Activated CD8-positive, alpha-beta memory T cell treated with anti-CD3 and anti-CD28 coated beads, Interleukin-2, amount 10 ng/mL, durations not matched to agents 7 days and 5 days (primary cell): ENCODE data around the gene EPHA10. TPM values are rescaled to one million over a fixed set of nuclear protein-coding genes. Genes with fewer than 3 reads are reported as not detected.

Source experiments
- ATAC-seq: fragments of 150-1000 bp; cut with Tn5 transposase; one replicate; pipeline ENCODE4 v1.10.0; 2021; ENCODE audit warnings: moderate library complexity
- CTCF ChIA-PET: fragments of 350-600 bp; sonication (Branson Sonifier 250); formaldehyde crosslinking; loops from one replicate; lab custom pipeline; 2021; ENCODE audit warnings: antibody characterized with exemption; lab: Charles Lee
- DNase-seq: peaks from one replicate; pipeline ENCODE4 v3.0.0-alpha.2; 2020
- H3K27ac Mint-ChIP-seq: one replicate; pipeline ENCODE4 v1.8.0; 2021; ENCODE audit warnings: mild to moderate bottlenecking, mixed read lengths
- H3K27me3 Mint-ChIP-seq: one replicate; pipeline ENCODE4 v1.8.0; 2021; ENCODE audit warnings: mixed read lengths
- H3K36me3 Mint-ChIP-seq: one replicate; pipeline ENCODE4 v1.8.0; 2021; ENCODE audit warnings: mild to moderate bottlenecking, mixed read lengths
- H3K4me1 Mint-ChIP-seq: one replicate; pipeline ENCODE4 v1.8.0; 2021; ENCODE audit warnings: mixed read lengths
- H3K4me3 Mint-ChIP-seq: one replicate; pipeline ENCODE4 v1.8.0; 2021; ENCODE audit warnings: mild to moderate bottlenecking, moderate library complexity, mixed read lengths
- H3K9me3 Mint-ChIP-seq: one replicate; pipeline ENCODE4 v1.8.0; 2022; ENCODE audit warnings: low read depth, mixed read lengths
- total RNA-seq, 2 experiments: library from RNA; stranded (reverse); gene quantifications; one replicate each; pipeline ENCODE4 v1.2.3, GENCODE V29; 2021

Gene EPHA10
- total RNA-seq, 2 experiments from 2014 or later = not detected

DNA sequence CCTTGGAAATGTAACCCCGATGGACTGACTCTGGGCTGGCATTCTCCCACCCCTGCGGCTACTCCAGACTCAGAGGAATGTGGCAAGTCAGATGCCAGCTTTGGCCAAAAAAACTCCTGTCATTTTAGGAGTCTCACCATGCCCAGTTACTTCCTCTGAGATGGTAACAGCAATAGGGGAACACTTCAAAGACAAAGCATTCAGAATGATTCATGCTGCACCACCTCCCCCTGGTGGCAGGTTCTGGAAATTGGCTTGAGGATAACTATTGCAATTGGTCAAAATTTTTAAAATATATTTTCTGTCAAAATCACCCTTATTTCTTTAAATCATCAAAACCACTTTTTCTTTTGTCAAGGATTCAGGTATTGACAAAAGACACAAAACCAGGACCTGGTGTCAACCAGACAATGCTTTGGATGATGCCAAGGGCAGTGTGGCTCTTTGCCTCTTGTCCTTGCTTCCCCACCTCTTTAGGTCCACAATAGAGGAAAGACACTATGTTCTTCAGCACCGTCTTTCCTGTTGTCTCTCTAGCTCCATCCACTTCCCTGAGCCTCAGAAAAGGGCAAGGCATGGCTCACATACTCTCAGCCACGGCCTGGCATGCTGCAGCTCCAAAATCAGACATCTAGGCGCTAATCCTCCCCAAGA, 82.5 kb downstream of the EPHA10 start:
- ATAC-seq (peak; percentile 80), DNase-seq (peak; percentile 84)
- H3K27me3 Mint-ChIP-seq = no peaks in the 10 kb centered on the region
- no peaks in the 10 kb centered on the region for H3K9me3 Mint-ChIP-seq
- H3K27ac Mint-ChIP-seq = peak overlapping the region; percentile 52
- CTCF ChIA-PET = interaction anchor here (0.7 to 14.3 kb wide), 34 partner anchors 9 to 234 kb away, joined by 3 to 145 read pairs (median 4); partner anchors contain the start of genes CDCA8, GNL2 and SNIP1
- H3K36me3 Mint-ChIP-seq = peaks cover 22% of the 10 kb centered on the region
- H3K4me3 Mint-ChIP-seq = no peak overlapping the region
- H3K4me1 Mint-ChIP-seq = peaks cover 6% of the 10 kb centered on the region

DNA sequence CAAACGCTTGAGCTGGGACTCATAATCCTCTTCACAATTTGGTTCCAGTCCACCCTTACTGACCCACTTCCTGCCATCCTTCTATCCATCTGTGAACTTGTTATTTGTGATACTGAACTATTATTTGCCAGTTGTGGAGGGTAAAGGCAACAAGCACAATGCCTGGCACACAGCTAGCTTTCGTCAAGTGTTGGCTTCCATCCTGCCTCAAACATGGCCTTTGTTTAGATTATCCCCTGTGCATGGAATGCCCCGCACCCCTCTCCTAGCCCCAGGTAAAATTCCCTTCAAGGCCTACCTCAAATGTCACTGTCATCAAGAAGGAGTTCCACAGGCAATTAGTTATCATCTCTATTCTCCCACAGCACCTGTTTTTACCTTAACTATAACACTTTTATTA, 84.0 kb downstream of the EPHA10 start:
- peaks cover 2% of the 10 kb centered on the region for H3K27me3 Mint-ChIP-seq
- H3K27ac Mint-ChIP-seq = no peak overlapping the region
- H3K9me3 Mint-ChIP-seq = no peaks in the 10 kb centered on the region
- DNase-seq (no peak), ATAC-seq (no peak)
- CTCF ChIA-PET = interaction anchor here (1.0 to 14.3 kb wide), 13 partner anchors 12 to 233 kb away, joined by 3 to 145 read pairs (median 7); partner anchors contain the start of gene CDCA8
- peaks cover 6% of the 10 kb centered on the region for H3K4me1 Mint-ChIP-seq
- H3K36me3 Mint-ChIP-seq = peaks cover 15% of the 10 kb centered on the region
- H3K4me3 Mint-ChIP-seq = no peak overlapping the region

DNA sequence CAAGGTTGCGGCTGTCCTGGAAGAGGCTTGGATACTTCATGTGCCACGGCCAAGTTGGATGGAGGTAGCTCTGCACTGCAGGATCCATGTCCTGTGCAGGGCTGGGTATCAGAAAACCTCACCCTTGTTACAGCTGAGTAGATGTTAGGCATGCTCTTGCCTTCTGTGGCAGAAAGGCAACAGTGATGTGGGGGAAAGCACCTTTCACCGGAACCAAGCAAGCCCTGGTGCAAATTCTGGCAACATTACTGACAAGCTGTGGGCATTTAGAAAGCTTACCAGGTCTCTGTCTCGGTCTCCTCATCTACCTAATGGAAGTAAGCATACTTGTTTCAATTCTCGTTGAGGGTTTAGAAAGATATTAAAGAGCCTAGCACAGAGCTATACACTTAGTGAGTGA, 87.1 kb downstream of the EPHA10 start:
- ATAC-seq (no peak), DNase-seq (no peak)
- Mint-ChIP-seq H3K27me3 (peaks cover 7% of the 10 kb centered on the region), H3K27ac (no peak overlapping the region), H3K9me3 (no peaks in the 10 kb centered on the region), H3K36me3 (peaks cover 3% of the 10 kb centered on the region), H3K4me3 (no peak overlapping the region), H3K4me1 (peaks cover 16% of the 10 kb centered on the region)
- CTCF ChIA-PET = interaction anchor here (1.0 to 14.3 kb wide), 2 partner anchors 77 to 116 kb away, joined by 3 to 145 read pairs; no protein-coding TSS in a partner anchor

DNA sequence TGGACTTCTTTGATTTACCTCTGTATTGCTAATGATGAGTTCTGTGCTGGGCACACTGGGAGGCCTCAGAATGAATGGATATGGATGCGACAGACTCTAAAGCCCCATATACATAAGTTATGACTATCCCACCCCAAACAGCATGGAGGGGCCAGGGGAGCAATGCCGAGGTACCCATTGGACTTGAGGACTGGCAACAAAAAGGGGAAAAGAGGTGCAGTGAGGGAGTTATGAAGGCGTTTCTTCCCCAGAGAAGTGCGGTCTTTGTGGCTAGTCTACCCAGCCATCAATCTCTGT, 87.8 kb downstream of the EPHA10 start:
- H3K27me3 Mint-ChIP-seq = peaks cover 14% of the 10 kb centered on the region
- H3K9me3 Mint-ChIP-seq = no peaks in the 10 kb centered on the region
- CTCF ChIA-PET = interaction anchor here (14.3 kb wide), 1 partner anchor 76 kb away, joined by 145 read pairs; no protein-coding TSS in a partner anchor
- H3K36me3 Mint-ChIP-seq = no peaks in the 10 kb centered on the region
- H3K4me3 Mint-ChIP-seq = no peak overlapping the region
- no peak overlapping the region for H3K27ac Mint-ChIP-seq
- ATAC-seq = no peak
- peaks cover 13% of the 10 kb centered on the region for H3K4me1 Mint-ChIP-seq
- no peak for DNase-seq

DNA sequence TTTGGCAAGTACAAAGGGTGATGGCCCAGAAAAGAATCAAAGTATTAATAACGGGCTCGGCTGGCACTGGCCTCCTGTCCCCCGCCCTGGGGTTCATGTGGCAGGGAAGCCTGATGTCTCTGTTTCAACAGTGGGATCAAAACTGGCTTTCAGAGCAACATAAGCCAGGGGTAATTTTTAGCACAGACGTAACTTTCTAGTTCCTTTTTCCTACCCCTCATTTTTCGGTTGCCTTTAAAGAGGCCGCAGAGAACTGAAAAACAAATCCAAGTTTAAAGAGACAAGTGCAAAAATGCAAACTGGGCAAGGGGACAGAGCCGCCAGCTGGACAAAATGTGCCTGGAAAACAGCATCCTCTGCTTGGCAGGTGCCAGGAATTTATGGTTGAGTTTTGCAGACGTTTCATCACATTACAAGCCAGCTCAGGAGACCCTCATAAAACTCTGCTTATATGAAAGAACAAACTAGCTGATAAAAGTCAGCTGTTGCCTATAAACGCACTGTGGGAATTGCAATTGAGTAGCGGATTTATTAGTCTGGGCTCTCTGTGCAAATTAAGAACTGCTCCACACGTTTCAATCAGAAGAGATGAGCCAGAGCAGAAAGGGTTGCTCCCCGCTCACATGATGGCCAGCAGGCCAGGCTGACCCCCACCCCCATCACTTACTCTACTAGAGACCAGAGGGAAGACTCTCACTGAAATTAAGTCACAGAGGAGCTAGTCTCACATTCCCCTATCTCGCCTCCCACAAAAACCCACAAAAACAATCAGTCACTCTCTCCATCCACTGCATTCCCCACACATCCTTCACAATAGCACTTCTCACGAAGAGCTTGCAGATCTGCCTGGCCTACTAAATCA, 88.4 kb downstream of the EPHA10 start:
- Mint-ChIP-seq H3K4me3 (no peak overlapping the region), H3K36me3 (no peaks in the 10 kb centered on the region), H3K27ac (no peak overlapping the region), H3K9me3 (no peaks in the 10 kb centered on the region), H3K4me1 (peaks cover 13% of the 10 kb centered on the region), H3K27me3 (peaks cover 19% of the 10 kb centered on the region)
- no peak for DNase-seq
- no peak for ATAC-seq
- CTCF ChIA-PET = interaction anchor here (1.1 to 14.3 kb wide), 2 partner anchors 9 to 76 kb away, joined by 3 to 145 read pairs; no protein-coding TSS in a partner anchor

DNA sequence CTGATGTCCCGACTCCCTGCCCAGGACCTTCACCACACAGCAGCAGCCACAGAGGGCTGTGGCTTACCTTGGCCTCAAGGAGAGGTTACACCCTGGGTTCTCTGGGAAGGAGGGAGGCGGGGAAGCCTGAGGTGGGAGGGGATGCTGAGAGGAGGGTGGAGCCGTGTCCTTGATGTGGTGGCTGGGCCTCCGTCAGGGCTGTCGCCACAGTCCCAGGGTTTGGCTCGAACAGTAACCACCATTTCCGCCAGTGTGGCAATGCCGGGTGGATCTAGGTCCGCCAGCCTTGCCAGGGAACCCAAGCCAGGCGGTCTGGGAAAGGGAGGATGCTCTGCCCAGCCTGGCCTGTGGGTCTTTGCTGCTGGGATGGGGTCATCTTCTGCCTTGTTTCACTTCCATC, 91.0 kb downstream of the EPHA10 start:
- CTCF ChIA-PET = interaction anchor here (1.1 to 14.3 kb wide), 4 partner anchors 9 to 73 kb away, joined by 3 to 145 read pairs (median 8); a partner anchor contains a TSS
- Mint-ChIP-seq H3K9me3 (no peaks in the 10 kb centered on the region), H3K36me3 (no peaks in the 10 kb centered on the region), H3K4me1 (peaks cover 13% of the 10 kb centered on the region), H3K27me3 (peaks cover 23% of the 10 kb centered on the region), H3K27ac (no peak overlapping the region), H3K4me3 (no peak overlapping the region)
- ATAC-seq = peak; percentile 88
- peak; percentile 80 for DNase-seq

DNA sequence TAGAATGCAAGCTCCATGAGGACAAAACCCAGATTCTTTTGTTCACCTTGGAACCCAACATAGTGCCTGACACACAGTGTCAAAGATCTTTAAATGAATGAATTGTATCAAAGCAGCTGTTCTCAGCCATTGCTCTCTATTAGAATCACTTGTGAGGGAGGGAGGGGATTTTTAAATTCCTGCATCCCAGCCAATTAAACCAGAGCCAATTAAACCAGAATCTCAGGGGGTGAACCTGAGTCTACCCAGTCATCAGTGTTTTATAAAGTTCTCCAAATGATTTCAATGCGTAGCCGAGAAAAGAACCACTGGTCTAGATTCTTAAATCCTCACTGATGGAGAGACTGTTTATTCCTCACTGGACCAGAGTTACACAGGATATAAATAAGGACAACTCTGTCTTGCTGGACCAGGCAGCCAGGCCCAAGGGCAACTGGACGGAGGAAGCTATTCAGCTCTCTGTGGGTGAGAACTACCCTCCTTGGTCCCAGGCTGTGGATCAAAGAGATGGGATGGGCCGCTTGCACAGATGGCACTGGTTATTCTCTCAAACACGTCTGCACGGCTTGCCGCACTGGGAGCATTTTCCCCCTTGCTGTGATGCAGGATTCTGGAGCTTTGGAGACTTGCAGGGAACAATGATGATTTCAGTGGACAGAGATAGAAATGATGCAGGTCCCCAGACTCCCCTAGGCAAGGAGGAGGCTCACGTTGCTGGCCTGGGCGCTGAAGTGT, 92.6 kb downstream of the EPHA10 start:
- H3K4me1 Mint-ChIP-seq = peaks cover 13% of the 10 kb centered on the region
- CTCF ChIA-PET = interaction anchor here (0.6 to 14.3 kb wide), 4 partner anchors 10 to 185 kb away, joined by 3 to 145 read pairs (median 7); no protein-coding TSS in a partner anchor
- ATAC-seq = no peak

DNA sequence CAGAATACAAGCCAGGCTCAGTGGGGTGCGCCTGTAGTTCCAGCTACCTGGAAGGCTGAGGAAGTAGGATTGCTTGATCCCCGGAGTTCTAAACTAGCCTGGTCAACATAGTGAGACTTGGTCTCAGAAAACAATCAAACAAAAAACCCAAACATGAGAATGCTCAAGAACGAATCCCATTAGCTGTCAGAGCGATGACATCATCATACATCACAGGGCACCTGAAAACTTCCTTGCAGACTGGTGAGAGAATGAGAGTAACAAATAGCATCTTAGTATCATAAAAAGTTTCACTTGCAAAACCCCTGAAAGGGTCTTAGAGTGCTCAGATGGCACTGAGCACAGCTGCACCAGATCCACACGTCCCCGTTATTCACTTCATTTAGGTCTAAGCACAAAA, 93.7 kb downstream of the EPHA10 start:
- no peak overlapping the region for H3K27ac Mint-ChIP-seq
- ATAC-seq = no peak
- CTCF ChIA-PET = interaction anchor here (0.6 kb wide), 1 partner anchor 163 kb away, joined by 3 read pairs; no protein-coding TSS in a partner anchor
- no peaks in the 10 kb centered on the region for H3K9me3 Mint-ChIP-seq
- DNase-seq = no peak
- H3K4me3 Mint-ChIP-seq = no peak overlapping the region
- peaks cover 13% of the 10 kb centered on the region for H3K4me1 Mint-ChIP-seq
- no peaks in the 10 kb centered on the region for H3K36me3 Mint-ChIP-seq
- peaks cover 23% of the 10 kb centered on the region for H3K27me3 Mint-ChIP-seq

More for the DNA sequence above, 92.6 kb downstream of the EPHA10 start:
- Mint-ChIP-seq H3K27ac (no peak overlapping the region), H3K4me3 (no peak overlapping the region), H3K9me3 (no peaks in the 10 kb centered on the region), H3K27me3 (peaks cover 23% of the 10 kb centered on the region), H3K36me3 (no peaks in the 10 kb centered on the region)
- DNase-seq = no peak

DNA sequence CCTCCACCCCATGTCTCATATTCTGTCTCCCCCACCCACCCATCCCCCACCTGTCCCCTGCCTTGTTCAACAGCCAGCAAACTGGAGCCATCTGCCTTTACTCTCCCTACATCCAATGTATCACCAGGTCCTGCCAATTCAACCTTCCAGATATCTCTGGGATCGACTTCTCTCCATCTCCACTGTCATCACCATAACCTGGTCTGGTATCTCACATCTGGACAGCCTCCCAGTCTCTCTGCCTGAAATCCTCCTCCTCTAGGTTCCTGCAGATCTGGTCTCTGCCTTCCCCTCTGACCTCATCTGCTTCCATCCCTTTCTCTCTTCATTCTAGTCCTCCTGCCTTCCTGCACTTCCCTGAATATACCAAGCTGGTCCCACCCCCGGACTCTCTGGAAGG, 94.8 kb downstream of the EPHA10 start:
- peaks cover 12% of the 10 kb centered on the region for H3K4me1 Mint-ChIP-seq
- H3K4me3 Mint-ChIP-seq = no peak overlapping the region
- peaks cover 21% of the 10 kb centered on the region for H3K27me3 Mint-ChIP-seq
- CTCF ChIA-PET = no interaction called here
- no peaks in the 10 kb centered on the region for H3K36me3 Mint-ChIP-seq
- no peaks in the 10 kb centered on the region for H3K9me3 Mint-ChIP-seq
- ATAC-seq = no peak
- DNase-seq = no peak
- H3K27ac Mint-ChIP-seq = no peak overlapping the region

DNA sequence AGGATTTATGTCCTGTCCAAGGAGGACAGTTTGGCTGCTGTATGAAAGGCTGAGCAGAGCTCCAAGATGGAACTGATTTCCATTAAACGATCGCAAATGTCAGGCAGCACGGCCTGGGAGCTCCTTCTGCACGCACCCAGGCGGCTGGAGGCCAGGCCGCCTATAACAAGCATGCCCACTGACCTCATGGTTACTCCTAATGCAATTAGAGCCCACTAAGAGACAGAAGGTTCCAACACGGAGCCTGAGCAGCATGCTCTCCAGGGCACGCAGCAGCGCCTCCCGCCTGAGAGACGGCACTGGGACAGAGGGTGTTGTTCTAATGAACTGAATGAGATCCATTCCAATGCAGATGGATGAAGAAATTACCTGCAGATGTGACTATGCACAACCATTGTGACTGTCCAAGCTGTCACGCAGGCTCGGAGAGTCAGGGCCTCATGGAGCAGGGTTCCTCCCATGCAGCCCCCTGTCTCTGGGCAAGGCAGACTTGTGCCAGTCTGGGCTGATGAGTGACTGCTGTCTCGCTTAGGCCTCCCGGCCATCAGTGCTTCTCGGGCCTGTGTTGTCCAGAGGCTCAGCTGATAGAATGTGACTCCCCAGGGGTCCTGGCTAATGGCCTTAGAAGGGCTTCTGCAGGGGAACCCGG, 97.8 kb downstream of the EPHA10 start:
- Mint-ChIP-seq H3K36me3 (no peaks in the 10 kb centered on the region), H3K27me3 (peaks cover 12% of the 10 kb centered on the region), H3K4me1 (no peaks in the 10 kb centered on the region), H3K4me3 (no peak overlapping the region), H3K9me3 (no peaks in the 10 kb centered on the region), H3K27ac (no peak overlapping the region)
- no peak for DNase-seq
- CTCF ChIA-PET = interaction anchor here (1.3 kb wide), 1 partner anchor 180 kb away, joined by 4 read pairs; no protein-coding TSS in a partner anchor
- ATAC-seq = no peak

DNA sequence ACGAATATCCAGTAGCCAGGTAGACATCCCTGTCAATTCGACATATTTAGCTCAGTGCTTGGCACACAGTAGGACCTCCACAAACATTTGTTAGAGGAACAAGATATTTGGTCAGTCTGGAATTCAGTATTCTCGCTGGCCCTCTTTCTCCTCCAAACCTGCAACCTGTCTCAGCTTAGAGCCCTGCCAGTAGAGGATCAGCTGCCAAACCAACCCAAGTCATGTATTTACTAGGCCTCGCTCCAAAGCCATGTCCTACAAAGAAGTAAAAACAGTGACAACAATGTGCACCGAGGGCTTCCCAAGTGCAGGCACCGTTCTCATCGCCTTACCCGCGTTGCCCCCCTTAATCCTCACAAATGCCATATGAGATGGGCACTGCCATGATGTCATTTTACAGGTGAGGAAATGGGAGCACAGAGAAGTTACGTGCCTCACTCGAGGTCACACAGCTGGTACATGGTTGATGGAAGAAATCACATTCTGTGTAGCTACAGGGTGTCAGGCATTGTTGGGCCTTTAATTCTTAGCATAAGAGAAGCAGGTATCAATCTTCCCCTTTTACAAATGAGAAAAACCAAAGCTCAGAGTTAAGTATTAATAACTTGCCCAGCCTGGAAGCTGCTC, 98.6 kb downstream of the EPHA10 start:
- CTCF ChIA-PET = interaction anchor here (1.1 to 1.3 kb wide), 2 partner anchors 15 to 179 kb away, joined by 4 read pairs; no protein-coding TSS in a partner anchor
- Mint-ChIP-seq H3K9me3 (no peaks in the 10 kb centered on the region), H3K36me3 (no peaks in the 10 kb centered on the region), H3K4me3 (no peak overlapping the region), H3K4me1 (no peaks in the 10 kb centered on the region), H3K27ac (no peak overlapping the region), H3K27me3 (peaks cover 6% of the 10 kb centered on the region)
- ATAC-seq (no peak), DNase-seq (no peak)
